Epithelial cell of proximal tubule (primary cell): ENCODE results near the gene LCP1. TPM values are rescaled to one million over a fixed set of nuclear protein-coding genes. Genes with fewer than 3 reads are reported as not detected.
A peak's percentile ranks its signal among the peaks of the same experiment; 100 is the strongest.

ENCODE experiments used
- DNase-seq: peaks from one replicate; pipeline ENCODE4 v3.0.0-alpha.2; 2011; ENCODE audit warnings: low read depth
- H3K4me3 ChIP-seq: 2 replicates; pipeline ENCODE4 v1.5.1; 2011; ENCODE audit warnings: low read depth, mild to moderate bottlenecking, low read length
- CTCF ChIP-seq: conservative IDR thresholded peaks from 2 replicates; pipeline ENCODE4 v1.5.1; 2012; ENCODE audit warnings: low read depth, mild to moderate bottlenecking, low read length
- total RNA-seq: library from RNA; depleted of rRNA; stranded (reverse); fragments of >200 nt; gene quantifications from 2 replicates; pipeline ENCODE4 v1.2.3, GENCODE V29; 2015

The LCP1 gene
- total RNA-seq, 1 donor from 2014 or later: 7.0 TPM

- no peak overlapping the region for H3K4me3 ChIP-seq
- no peak for TF ChIP-seq CTCF
- no peak for DNase-seq
These were observed 31.8 kb downstream of the LCP1 start for GRCh38 chr13:46150134-46150693.

GRCh38 chr13:46149272-46150133 lies 32.5 kb downstream of the LCP1 start:
- no peak for DNase-seq
- TF ChIP-seq CTCF: no peak
- H3K4me3 ChIP-seq: no peak overlapping the region

- H3K4me3 ChIP-seq: no peak overlapping the region
- DNase-seq: no peak
- TF ChIP-seq CTCF: peak; percentile 61
These were observed 35.1 kb downstream of the LCP1 start for GRCh38 chr13:46146898-46147297.

GRCh38 chr13:46145950-46146349 lies 36.0 kb downstream of the LCP1 start:
- no peak for DNase-seq
- no peak overlapping the region for H3K4me3 ChIP-seq
- TF ChIP-seq CTCF: no peak

- TF ChIP-seq CTCF: no peak
- H3K4me3 ChIP-seq: no peak overlapping the region
- no peak for DNase-seq
These were observed 36.8 kb downstream of the LCP1 start for GRCh38 chr13:46145135-46145534.

GRCh38 chr13:46143184-46143701 lies 38.7 kb downstream of the LCP1 start:
- no peak for TF ChIP-seq CTCF
- no peak overlapping the region for H3K4me3 ChIP-seq
- no peak for DNase-seq
